ENCODE results near the gene ZFYVE9. TPM values are rescaled to one million over a fixed set of nuclear protein-coding genes. Genes with fewer than 3 reads are reported as not detected.
"Not testable (repeated sequence)": the region's sequence is repeated elsewhere in the genome, so short reads cannot be mapped to it uniquely, and the experiment has no call there.

Gene ZFYVE9
- polyA plus RNA-seq, 1 donor = 40.2 TPM

DNA sequence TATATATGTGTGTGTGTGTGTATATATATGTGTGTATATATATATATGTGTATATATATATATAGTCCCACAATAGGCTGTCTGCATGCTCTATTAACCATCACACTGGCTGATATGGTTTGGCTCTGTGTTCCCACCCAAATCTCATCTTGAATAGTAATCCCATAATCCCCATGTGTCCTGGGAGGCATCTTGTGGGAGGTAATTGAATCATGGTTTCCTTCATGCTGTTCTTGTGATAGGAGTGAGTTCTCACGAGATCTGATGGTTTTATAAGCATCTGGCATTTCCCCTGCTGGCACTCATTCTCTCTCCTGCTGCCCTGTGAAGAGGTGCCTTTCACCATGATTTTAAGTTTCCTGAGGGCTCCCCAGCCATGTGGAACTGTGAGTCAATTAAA lies 228.0 kb downstream of the ZFYVE9 start:
- DNase-seq = not testable (repeated sequence)

DNA sequence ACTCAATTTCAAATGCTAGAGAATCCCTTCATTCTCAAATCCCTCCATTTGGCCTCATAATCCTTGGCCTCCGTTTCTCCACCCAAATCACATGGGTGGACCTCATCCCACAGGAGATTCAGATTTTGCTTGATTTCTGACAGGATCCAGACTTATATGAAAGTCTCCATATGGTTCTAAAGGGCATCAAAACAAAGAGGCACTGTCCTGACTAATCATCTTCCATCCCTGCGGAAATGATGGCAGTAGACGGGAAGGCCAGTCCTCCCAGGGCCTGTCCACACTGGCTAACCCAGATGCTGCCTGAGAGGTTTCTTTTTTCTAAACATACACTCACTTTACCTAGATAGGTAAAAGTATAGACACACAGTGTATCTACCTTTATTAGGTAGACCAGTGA lies 243.5 kb downstream of the ZFYVE9 start:
- DNase-seq = no peak

DNA sequence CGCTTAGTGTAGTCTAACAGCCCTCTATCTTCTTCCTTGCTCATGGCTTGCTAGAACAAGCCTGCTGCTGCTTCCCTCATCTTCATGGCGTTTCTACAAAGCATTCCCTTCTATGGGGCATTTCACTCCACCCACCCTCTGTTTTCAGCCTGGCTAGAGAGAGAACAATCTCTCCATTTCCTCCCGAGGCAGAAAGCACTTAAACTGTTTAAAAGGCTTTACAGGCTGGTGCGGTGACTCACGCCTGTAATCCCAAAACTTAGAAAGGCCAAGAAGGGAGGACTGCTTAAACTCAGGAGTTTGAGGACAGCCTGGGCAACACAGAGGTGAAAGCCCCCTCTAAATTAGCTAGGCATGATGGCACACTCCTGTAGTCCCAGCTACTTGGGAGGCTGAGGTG lies 244.6 kb downstream of the ZFYVE9 start:
- DNase-seq = no peak

DNA sequence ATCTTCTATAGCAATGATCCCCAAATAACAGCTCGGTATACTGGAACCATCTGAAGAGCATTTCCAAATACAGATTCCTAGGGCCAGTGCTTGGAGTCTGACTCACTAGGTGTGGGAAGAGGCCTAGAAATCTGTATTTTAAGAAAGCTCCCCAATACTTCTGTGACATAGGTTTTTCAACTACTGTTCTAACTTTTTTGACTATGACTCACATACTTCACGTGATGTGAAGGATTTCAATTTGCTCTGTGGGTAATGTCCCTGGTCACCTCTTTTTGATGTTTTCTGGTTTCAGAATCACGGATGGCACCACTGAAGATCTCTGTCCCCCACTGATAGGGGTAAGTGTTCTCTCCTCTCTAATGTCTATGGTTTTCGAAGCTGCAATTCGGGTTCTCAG lies 251.3 kb downstream of the ZFYVE9 start:
- DNase-seq = no peak

Other genes starting within 250 kb of the ZFYVE9 start
- gene RAB3B, start 151.4 kb upstream of the ZFYVE9 start, polyA plus RNA-seq (ENCODE audit: insufficient read length) = 7.3 TPM
- gene KTI12, start 108.3 kb upstream of the ZFYVE9 start, polyA plus RNA-seq (ENCODE audit: insufficient read length) = 6.2 TPM
- gene TXNDC12, start 86.9 kb upstream of the ZFYVE9 start, polyA plus RNA-seq (ENCODE audit: insufficient read length) = 74.3 TPM
- 85.6 TPM for gene BTF3L4, start 85.8 kb upstream of the ZFYVE9 start, polyA plus RNA-seq (ENCODE audit: insufficient read length)
- gene CC2D1B, start 224.1 kb downstream of the ZFYVE9 start, polyA plus RNA-seq (ENCODE audit: insufficient read length) = 37.8 TPM